HepG2 (cell line): ENCODE measurements around the gene ALDH9A1. TPM values are rescaled to one million over a fixed set of nuclear protein-coding genes. Genes with fewer than 3 reads are reported as not detected.

ENCODE experiments used
- CHCHD3 ChIP-seq: sonication (generic); formaldehyde crosslinking; IDR thresholded peaks from 2 replicates; pipeline ENCODE4 v1.8.0; 2022; ENCODE audit warnings: mild to moderate bottlenecking, missing genetic modification reagents, moderate library complexity
- E2F1 ChIP-seq: sonication (generic); formaldehyde crosslinking; IDR thresholded peaks from 2 replicates; pipeline ENCODE4 v1.5.0; 2020; ENCODE audit warnings: missing genetic modification reagents
- GATAD2A ChIP-seq: IDR thresholded peaks from 2 replicates; pipeline ENCODE4 v1.6.1; 2016
- HDAC1 ChIP-seq: sonication (generic); formaldehyde crosslinking; IDR thresholded peaks from 2 replicates; pipeline ENCODE4 v1.5.1; 2020; ENCODE audit warnings: mild to moderate bottlenecking, missing genetic modification reagents
- HIVEP1 ChIP-seq: sonication (generic); formaldehyde crosslinking; IDR thresholded peaks from 2 replicates; pipeline ENCODE4 v1.4.0; 2020; ENCODE audit warnings: mild to moderate bottlenecking, missing genetic modification reagents
- KDM5A ChIP-seq: fragments of 200-600 bp; sonication (generic); IDR thresholded peaks from 2 replicates; pipeline ENCODE4 v1.7.0; 2018; ENCODE audit warnings: antibody characterized with exemption, mild to moderate bottlenecking, low read length, borderline replicate concordance
- MAFF ChIP-seq: IDR thresholded peaks from 2 replicates; pipeline ENCODE4 v1.6.1; 2011; ENCODE audit warnings: low read depth, low read length, improper control_type of control experiment
- ZNF251 ChIP-seq: sonication (generic); formaldehyde crosslinking; IDR thresholded peaks from 2 replicates; pipeline ENCODE4 v1.9.0; 2021; ENCODE audit warnings: mild to moderate bottlenecking, missing genetic modification reagents
- ZNF276 ChIP-seq: sonication (generic); formaldehyde crosslinking; IDR thresholded peaks from 2 replicates; pipeline ENCODE4 v1.4.0; 2020; ENCODE audit warnings: mild to moderate bottlenecking, low read depth, missing genetic modification reagents
- ZNF557 ChIP-seq: sonication (generic); formaldehyde crosslinking; IDR thresholded peaks from 2 replicates; pipeline ENCODE4 v1.4.0; 2020; ENCODE audit warnings: missing genetic modification reagents
- ZNF569 ChIP-seq: sonication (generic); formaldehyde crosslinking; IDR thresholded peaks from 2 replicates; pipeline ENCODE4 v1.5.0; 2020; ENCODE audit warnings: mild to moderate bottlenecking, missing genetic modification reagents, moderate library complexity, borderline replicate concordance
- ZNF883 ChIP-seq: sonication (generic); formaldehyde crosslinking; IDR thresholded peaks from 2 replicates; pipeline ENCODE4 v1.5.1; 2020; ENCODE audit warnings: mild to moderate bottlenecking, missing genetic modification reagents; ENCODE audit errors: not compliant biosample characterization
- polyA plus RNA-seq, 8 experiments: library from polyadenylated mRNA; depleted of rRNA in 3 of 8; stranded (reverse) in 7 of 8; unstranded in 1 of 8; fragments of >200 nt; fragmentation: Illumina TruSeq in 4 of 8; extraction: Trizol in 4 of 8; gene quantifications; 2 replicates each; pipeline versions ENCODE4 v1.2.1 to v1.2.3, GENCODE V29; 2011 to 2016; ENCODE audit warnings: low read depth in 4 of 8, missing spikeins in 1 of 8, mixed read lengths in 1 of 8; ENCODE audit not compliant: insufficient read depth in 1 of 8
- total RNA-seq, 5 experiments: library from RNA; depleted of rRNA; stranded (reverse); fragments of >200 nt; fragmentation: Illumina TruSeq; extraction: Trizol; gene quantifications; 2 replicates each; pipeline ENCODE4 v1.2.3, GENCODE V29; 2016; ENCODE audit warnings: low read depth in 1 of 5
- TF ChIP-seq, protein P1 (sequence below): sonication (generic); formaldehyde crosslinking; IDR thresholded peaks from 2 replicates; pipeline ENCODE4 v1.4.0; 2020; ENCODE audit warnings: missing genetic modification reagents
- TF ChIP-seq, protein P2 (sequence below): sonication (generic); formaldehyde crosslinking; IDR thresholded peaks from 2 replicates; pipeline ENCODE4 v1.4.0; 2020; ENCODE audit warnings: missing genetic modification reagents
- TF ChIP-seq, protein P3 (sequence below): conservative IDR thresholded peaks from 2 replicates; pipeline ENCODE4 v1.6.1; 2018; ENCODE audit warnings: missing genetic modification reagents
- TF ChIP-seq, protein P4 (sequence below): sonication (generic); formaldehyde crosslinking; IDR thresholded peaks from 2 replicates; pipeline ENCODE4 v1.4.0; 2020; ENCODE audit warnings: mild to moderate bottlenecking, missing genetic modification reagents
- TF ChIP-seq, protein P5 (sequence below): sonication (generic); formaldehyde crosslinking; IDR thresholded peaks from 2 replicates; pipeline ENCODE4 v1.8.0; 2022; ENCODE audit warnings: missing genetic modification reagents, low read depth, mild to moderate bottlenecking, borderline replicate concordance

ALDH9A1 gene
- total and polyA plus RNA-seq, 2 of the 13 experiments (the other 11 are each of a cell fraction or from before 2014, with no cell fraction given) = 27.5 to 38.5 TPM

GRCh38 chr1:165697881-165698760, at the start of gene ALDH9A1 (continued):
- TF ChIP-seq MAFF = no peak
- TF ChIP-seq E2F1 (CRISPR knock-in tag) = 0 out of 2 replicates have a peak, but pooled peaks have one; percentile 23
- peak; percentile 75 for TF ChIP-seq ZNF883 (CRISPR knock-in tag)
- TF ChIP-seq, protein P1, sequence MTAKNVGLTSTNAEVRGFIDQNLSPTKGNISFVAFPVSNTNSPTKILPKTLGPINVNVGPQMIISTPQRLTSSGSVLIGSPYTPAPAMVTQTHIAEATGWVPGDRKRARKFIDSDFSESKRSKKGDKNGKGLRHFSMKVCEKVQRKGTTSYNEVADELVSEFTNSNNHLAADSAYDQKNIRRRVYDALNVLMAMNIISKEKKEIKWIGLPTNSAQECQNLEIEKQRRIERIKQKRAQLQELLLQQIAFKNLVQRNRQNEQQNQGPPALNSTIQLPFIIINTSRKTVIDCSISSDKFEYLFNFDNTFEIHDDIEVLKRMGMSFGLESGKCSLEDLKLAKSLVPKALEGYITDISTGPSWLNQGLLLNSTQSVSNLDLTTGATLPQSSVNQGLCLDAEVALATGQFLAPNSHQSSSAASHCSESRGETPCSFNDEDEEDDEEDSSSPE = peak; percentile 64; the same call in 1 of the 2 replicates
- TF ChIP-seq CHCHD3 = peak; percentile 36; the same call in 1 of the 2 replicates
- TF ChIP-seq, protein P2, sequence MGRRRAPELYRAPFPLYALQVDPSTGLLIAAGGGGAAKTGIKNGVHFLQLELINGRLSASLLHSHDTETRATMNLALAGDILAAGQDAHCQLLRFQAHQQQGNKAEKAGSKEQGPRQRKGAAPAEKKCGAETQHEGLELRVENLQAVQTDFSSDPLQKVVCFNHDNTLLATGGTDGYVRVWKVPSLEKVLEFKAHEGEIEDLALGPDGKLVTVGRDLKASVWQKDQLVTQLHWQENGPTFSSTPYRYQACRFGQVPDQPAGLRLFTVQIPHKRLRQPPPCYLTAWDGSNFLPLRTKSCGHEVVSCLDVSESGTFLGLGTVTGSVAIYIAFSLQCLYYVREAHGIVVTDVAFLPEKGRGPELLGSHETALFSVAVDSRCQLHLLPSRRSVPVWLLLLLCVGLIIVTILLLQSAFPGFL = no peak
- no peak for TF ChIP-seq ZNF569 (CRISPR knock-in tag)
- TF ChIP-seq HIVEP1 = peak; percentile 65; the same call in 1 of the 2 replicates
- TF ChIP-seq ZNF276 (CRISPR knock-in tag) = no peak
- TF ChIP-seq, protein P3, sequence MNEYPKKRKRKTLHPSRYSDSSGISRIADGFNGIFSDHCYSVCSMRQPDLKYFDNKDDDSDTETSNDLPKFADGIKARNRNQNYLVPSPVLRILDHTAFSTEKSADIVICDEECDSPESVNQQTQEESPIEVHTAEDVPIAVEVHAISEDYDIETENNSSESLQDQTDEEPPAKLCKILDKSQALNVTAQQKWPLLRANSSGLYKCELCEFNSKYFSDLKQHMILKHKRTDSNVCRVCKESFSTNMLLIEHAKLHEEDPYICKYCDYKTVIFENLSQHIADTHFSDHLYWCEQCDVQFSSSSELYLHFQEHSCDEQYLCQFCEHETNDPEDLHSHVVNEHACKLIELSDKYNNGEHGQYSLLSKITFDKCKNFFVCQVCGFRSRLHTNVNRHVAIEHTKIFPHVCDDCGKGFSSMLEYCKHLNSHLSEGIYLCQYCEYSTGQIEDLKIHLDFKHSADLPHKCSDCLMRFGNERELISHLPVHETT (CRISPR knock-in tag) = peak; percentile 63
- TF ChIP-seq ZNF557 = peak; percentile 45; the same call in 1 of the 2 replicates
- peak; percentile 19; the same call in 1 of the 2 replicates for TF ChIP-seq GATAD2A
- TF ChIP-seq HDAC1 (CRISPR knock-in tag) = peak; percentile 67
- TF ChIP-seq ZNF251 (CRISPR knock-in tag) = 0 out of 2 replicates have a peak, but pooled peaks have one; percentile 77
- TF ChIP-seq, protein P4, sequence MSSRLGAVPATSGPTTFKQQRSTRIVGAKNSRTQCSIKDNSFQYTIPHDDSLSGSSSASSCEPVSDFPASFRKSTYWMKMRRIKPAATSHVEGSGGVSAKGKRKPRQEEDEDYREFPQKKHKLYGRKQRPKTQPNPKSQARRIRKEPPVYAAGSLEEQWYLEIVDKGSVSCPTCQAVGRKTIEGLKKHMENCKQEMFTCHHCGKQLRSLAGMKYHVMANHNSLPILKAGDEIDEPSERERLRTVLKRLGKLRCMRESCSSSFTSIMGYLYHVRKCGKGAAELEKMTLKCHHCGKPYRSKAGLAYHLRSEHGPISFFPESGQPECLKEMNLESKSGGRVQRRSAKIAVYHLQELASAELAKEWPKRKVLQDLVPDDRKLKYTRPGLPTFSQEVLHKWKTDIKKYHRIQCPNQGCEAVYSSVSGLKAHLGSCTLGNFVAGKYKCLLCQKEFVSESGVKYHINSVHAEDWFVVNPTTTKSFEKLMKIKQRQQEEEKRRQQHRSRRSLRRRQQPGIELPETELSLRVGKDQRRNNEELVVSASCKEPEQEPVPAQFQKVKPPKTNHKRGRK = 0 out of 2 replicates have a peak, but pooled peaks have one; percentile 72
- TF ChIP-seq KDM5A = 0 out of 2 replicates have a peak, but pooled peaks have one; percentile 25
- TF ChIP-seq, protein P5, sequence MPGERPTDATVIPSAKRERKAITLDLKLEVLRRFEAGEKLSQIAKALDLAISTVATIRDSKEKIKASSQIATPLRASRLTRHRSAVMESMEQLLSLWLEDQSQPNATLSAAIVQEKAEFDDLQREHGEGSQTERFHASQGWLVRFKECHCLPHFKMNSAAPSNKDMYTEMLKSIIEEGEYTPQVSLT (CRISPR knock-in tag) = no peak
